ENCODE measurements around the gene GLI2.

Gene GLI2

GRCh38 chr2:120733238-120733932 lies 2.3 kb upstream of the GLI2 start:
- Histone ChIP-seq H4K8ac (ENCODE audit: low read depth, low read length) (no peak overlapping the region), H2BK12ac (ENCODE audit: low read length) (no peak overlapping the region), H3K4me3 (ENCODE audit: low read length in 2 of 2) (no peak overlapping the region), H2AK5ac (ENCODE audit: low read depth, low read length) (no peak overlapping the region), H3K4me2 (ENCODE audit: insufficient read depth, low read length, poor library complexity, severe bottlenecking) (no peak overlapping the region), H3K9me3 (replicated peaks in 1 of 2; ENCODE audit: control insufficient read depth in 2 of 2, insufficient read depth in 1 of 2, low read depth in 1 of 2, low read length in 2 of 2) (no peaks in the 10 kb centered on the region), H2BK5ac (ENCODE audit: low read length) (no peak overlapping the region), H3K9ac (ENCODE audit: low read depth, low read length, poor library complexity) (no peak overlapping the region), H3K18ac (ENCODE audit: low read length) (no peak overlapping the region), H3K23ac (ENCODE audit: low read depth, low read length, poor library complexity) (no peak overlapping the region), H3K79me1 (ENCODE audit: low read depth, low read length) (peaks cover 3% of the 10 kb centered on the region), H2BK15ac (ENCODE audit: low read length) (no peak overlapping the region), H3K4ac (ENCODE audit: low read length) (no peak overlapping the region), H3K36me3 (replicated peaks in 1 of 2; ENCODE audit: control insufficient read depth in 2 of 2, insufficient read depth in 2 of 2, low read length in 2 of 2) (peaks cover 7 to 25% of the 10 kb centered on the region in 2 donors), H3K4me1 (ENCODE audit: control insufficient read depth in 2 of 2, insufficient read depth in 1 of 2, low read depth in 1 of 2, low read length in 2 of 2) (peaks cover 8 to 12% of the 10 kb centered on the region in 2 donors), H4K91ac (ENCODE audit: low read depth, low read length, poor library complexity) (no peak overlapping the region), H2BK120ac (ENCODE audit: low read depth, low read length) (no peak overlapping the region), H3K27ac (replicated peaks; ENCODE audit: low read length) (no peak overlapping the region), H3K14ac (ENCODE audit: low read length) (no peak overlapping the region), H2AFZ (ENCODE audit: low read length) (no peak overlapping the region), H3K27me3 (ENCODE audit: control insufficient read depth in 3 of 3, insufficient read depth in 3 of 3, low read depth in 1 of 3, low read length in 3 of 3) (no peaks in the 10 kb centered on the region)
- no CpG with 5 or more reads among the region's 10 CpGs for WGBS, 2 donors (ENCODE audit: extremely low coverage in 2 of 2, insufficient read length in 2 of 2, insufficient replicate concordance in 1 of 2)
- DNase-seq (ENCODE audit: low spot score) = no peak

- Histone ChIP-seq H3K23ac (ENCODE audit: low read depth, low read length, poor library complexity) (no peak overlapping the region), H4K8ac (ENCODE audit: low read depth, low read length) (no peak overlapping the region), H3K4me1 (ENCODE audit: control insufficient read depth in 2 of 2, insufficient read depth in 1 of 2, low read depth in 1 of 2, low read length in 2 of 2) (peaks cover 19 to 27% of the 10 kb centered on the region in 2 donors), H3K4ac (ENCODE audit: low read length) (no peak overlapping the region), H3K9ac (ENCODE audit: low read depth, low read length, poor library complexity) (peak overlapping the region; percentile 65), H3K36me3 (replicated peaks in 1 of 2; ENCODE audit: control insufficient read depth in 2 of 2, insufficient read depth in 2 of 2, low read length in 2 of 2) (peaks cover 7 to 25% of the 10 kb centered on the region in 2 donors), H3K14ac (ENCODE audit: low read length) (no peak overlapping the region), H2BK12ac (ENCODE audit: low read length) (peak overlapping the region; percentile 16), H3K27me3 (ENCODE audit: control insufficient read depth in 3 of 3, insufficient read depth in 3 of 3, low read depth in 1 of 3, low read length in 3 of 3) (no peaks in the 10 kb centered on the region), H2BK5ac (ENCODE audit: low read length) (peak overlapping the region; percentile 4), H2BK15ac (ENCODE audit: low read length) (peak overlapping the region; percentile 1), H3K4me2 (ENCODE audit: insufficient read depth, low read length, poor library complexity, severe bottlenecking) (peak overlapping the region; percentile 77), H2BK120ac (ENCODE audit: low read depth, low read length) (no peak overlapping the region), H2AK5ac (ENCODE audit: low read depth, low read length) (peak overlapping the region; percentile 64), H3K4me3 (ENCODE audit: low read length in 2 of 2) (peak overlapping the region; percentile 77 to 90), H3K79me1 (ENCODE audit: low read depth, low read length) (peaks cover 3% of the 10 kb centered on the region), H2AFZ (ENCODE audit: low read length) (peak overlapping the region; percentile 83), H4K91ac (ENCODE audit: low read depth, low read length, poor library complexity) (no peak overlapping the region), H3K27ac (replicated peaks; ENCODE audit: low read length) (peak overlapping the region; percentile 32), H3K9me3 (replicated peaks in 1 of 2; ENCODE audit: control insufficient read depth in 2 of 2, insufficient read depth in 1 of 2, low read depth in 1 of 2, low read length in 2 of 2) (no peaks in the 10 kb centered on the region), H3K18ac (ENCODE audit: low read length) (peak overlapping the region; percentile 81)
- no CpG with 5 or more reads among the region's 40 CpGs for whole genome bisulfite sequencing, 2 donors (ENCODE audit: extremely low coverage in 2 of 2, insufficient read length in 2 of 2, insufficient replicate concordance in 1 of 2)
- DNase-seq (ENCODE audit: low spot score) = no peak
Measured at GRCh38 chr2:120734930-120735651, 577 bp upstream of the GLI2 start.

- Histone ChIP-seq H4K91ac (ENCODE audit: low read depth, low read length, poor library complexity) (peak overlapping the region; percentile 97), H3K18ac (ENCODE audit: low read length) (peak overlapping the region; percentile 100)
- DNase-seq (ENCODE audit: low spot score) = no peak
Measured at GRCh38 chr2:120736202-120736623, 545 bp downstream of the GLI2 start.

More at GRCh38 chr2:120736202-120736623, 545 bp downstream of the GLI2 start:
- Histone ChIP-seq H2BK120ac (ENCODE audit: low read depth, low read length) (peak overlapping the region; percentile 100), H2AK5ac (ENCODE audit: low read depth, low read length) (peak overlapping the region; percentile 100), H3K4me2 (ENCODE audit: insufficient read depth, low read length, poor library complexity, severe bottlenecking) (peak overlapping the region; percentile 77), H2AFZ (ENCODE audit: low read length) (peak overlapping the region; percentile 83), H2BK15ac (ENCODE audit: low read length) (peak overlapping the region; percentile 91), H3K27ac (replicated peaks; ENCODE audit: low read length) (peak overlapping the region; percentile 99), H3K36me3 (replicated peaks in 1 of 2; ENCODE audit: control insufficient read depth in 2 of 2, insufficient read depth in 2 of 2, low read length in 2 of 2) (peaks cover 7 to 25% of the 10 kb centered on the region in 2 donors), H4K8ac (ENCODE audit: low read depth, low read length) (no peak overlapping the region), H3K4me3 (ENCODE audit: low read length in 2 of 2) (peak overlapping the region; percentile 90 to 97), H3K14ac (ENCODE audit: low read length) (peak overlapping the region; percentile 97), H2BK12ac (ENCODE audit: low read length) (peak overlapping the region; percentile 80), H2BK5ac (ENCODE audit: low read length) (peak overlapping the region; percentile 100), H3K27me3 (ENCODE audit: control insufficient read depth in 3 of 3, insufficient read depth in 3 of 3, low read depth in 1 of 3, low read length in 3 of 3) (no peaks in the 10 kb centered on the region), H3K23ac (ENCODE audit: low read depth, low read length, poor library complexity) (peak overlapping the region; percentile 83), H3K4me1 (ENCODE audit: control insufficient read depth in 2 of 2, insufficient read depth in 1 of 2, low read depth in 1 of 2, low read length in 2 of 2) (peaks cover 22 to 28% of the 10 kb centered on the region in 2 donors), H3K79me1 (ENCODE audit: low read depth, low read length) (peaks cover 3% of the 10 kb centered on the region), H3K9me3 (replicated peaks in 1 of 2; ENCODE audit: control insufficient read depth in 2 of 2, insufficient read depth in 1 of 2, low read depth in 1 of 2, low read length in 2 of 2) (no peaks in the 10 kb centered on the region), H3K9ac (ENCODE audit: low read depth, low read length, poor library complexity) (peak overlapping the region; percentile 99), H3K4ac (ENCODE audit: low read length) (peak overlapping the region; percentile 99)
- no CpG with 5 or more reads among the region's 38 CpGs for WGBS, 2 donors (ENCODE audit: extremely low coverage in 2 of 2, insufficient read length in 2 of 2, insufficient replicate concordance in 1 of 2)

Data from neuronal stem cell (in vitro differentiated cells).